NCI-H2196 (cell line): ENCODE data around the gene OR5C1.
"Not testable (repeated sequence)": the region's sequence is repeated elsewhere in the genome, so short reads cannot be mapped to it uniquely, and the experiment has no call there.

Experiments
- DNase-seq: peaks from one replicate; lab custom pipeline; 2025; ENCODE audit not compliant: unreplicated experiment; lab: John Stamatoyannopoulos, UW

Gene OR5C1

DNA sequence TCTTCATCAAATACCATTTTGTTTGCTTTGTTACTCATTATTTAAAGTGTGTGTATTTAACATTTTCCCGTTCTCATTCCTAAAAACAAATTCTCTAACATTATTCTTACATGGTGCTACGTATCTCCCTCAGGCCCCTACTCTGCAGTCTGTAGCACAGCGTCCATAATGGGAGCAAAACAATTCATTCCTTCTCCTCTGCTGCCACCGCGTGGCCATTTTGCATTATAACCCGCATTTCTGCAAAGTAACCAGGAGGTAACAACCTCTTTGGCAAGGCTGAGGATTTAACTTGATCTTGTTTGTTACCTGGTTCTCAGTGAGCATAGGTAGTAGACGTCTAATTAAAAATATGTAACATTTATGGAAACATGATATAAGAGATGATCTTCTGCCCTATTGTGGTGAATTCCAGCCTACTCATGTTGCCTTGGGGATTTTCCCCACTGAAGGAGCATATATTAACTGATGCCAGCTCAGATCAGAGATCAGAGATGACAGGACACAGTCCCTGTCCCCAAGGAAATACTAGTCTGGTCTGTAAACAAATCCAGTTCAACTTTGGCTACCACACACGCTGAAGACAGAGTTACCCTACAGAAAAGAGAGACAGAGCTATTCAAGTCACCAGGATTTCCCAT, 21.7 kb downstream of the OR5C1 start:
- DNase-seq = peak; percentile 85

DNA sequence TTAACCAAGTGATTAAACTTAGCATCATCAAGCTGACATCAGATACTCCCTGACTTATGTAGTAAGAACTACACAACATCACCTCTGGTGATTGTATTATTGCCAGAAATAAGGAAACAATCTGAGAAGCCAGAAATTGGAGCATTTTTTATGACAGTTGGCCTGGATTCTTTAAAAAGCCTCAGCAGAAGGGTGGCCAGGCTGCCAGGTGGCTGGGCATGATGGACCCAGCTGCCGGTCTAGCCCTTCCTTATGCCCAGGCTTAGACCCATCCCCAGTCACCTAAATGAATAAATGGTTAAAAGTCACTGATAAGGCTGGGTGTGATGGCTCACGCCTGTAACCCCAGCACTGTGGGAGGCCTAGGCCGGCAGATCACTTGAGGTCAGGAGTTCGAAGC, 24.0 kb downstream of the OR5C1 start:
- no peak for DNase-seq

DNA sequence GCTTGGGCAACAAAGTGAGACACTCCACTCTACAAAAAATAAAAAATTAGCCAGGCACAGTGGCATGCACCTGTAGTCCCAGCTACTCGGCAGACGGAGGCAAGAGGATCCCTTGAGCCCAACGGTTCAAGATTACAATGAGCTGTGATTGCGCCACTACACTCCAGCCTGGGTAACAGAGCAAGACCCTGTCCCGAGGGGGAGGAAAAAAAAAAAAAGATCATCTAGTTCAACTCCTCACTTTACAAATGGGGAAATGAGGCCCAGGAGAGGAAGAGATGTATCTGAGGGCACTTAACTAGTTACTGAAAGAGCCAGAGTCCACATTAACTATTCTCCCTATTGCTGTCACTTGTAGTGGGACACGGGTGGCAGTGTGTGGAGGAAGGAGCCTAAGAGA, 25.8 kb downstream of the OR5C1 start:
- no peak for DNase-seq

DNA sequence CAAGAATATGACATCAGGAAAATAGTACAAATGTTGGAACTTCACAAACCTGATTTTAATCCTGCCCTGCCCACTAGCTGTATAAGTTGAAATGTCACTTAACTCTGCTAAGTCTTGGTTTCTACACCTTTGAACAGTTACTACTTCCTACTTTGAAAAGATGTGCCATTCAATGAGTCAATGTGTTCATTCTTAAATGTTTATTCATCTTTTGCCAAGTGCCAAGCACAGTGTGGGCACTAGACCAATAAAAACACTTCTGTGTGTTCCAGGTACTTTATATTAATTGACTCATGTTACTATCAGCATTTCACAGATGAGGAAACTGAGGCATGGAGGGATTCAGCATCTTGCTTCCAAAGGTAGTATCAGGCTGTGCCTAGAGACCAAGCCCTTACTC, 26.8 kb downstream of the OR5C1 start:
- no peak for DNase-seq

DNA sequence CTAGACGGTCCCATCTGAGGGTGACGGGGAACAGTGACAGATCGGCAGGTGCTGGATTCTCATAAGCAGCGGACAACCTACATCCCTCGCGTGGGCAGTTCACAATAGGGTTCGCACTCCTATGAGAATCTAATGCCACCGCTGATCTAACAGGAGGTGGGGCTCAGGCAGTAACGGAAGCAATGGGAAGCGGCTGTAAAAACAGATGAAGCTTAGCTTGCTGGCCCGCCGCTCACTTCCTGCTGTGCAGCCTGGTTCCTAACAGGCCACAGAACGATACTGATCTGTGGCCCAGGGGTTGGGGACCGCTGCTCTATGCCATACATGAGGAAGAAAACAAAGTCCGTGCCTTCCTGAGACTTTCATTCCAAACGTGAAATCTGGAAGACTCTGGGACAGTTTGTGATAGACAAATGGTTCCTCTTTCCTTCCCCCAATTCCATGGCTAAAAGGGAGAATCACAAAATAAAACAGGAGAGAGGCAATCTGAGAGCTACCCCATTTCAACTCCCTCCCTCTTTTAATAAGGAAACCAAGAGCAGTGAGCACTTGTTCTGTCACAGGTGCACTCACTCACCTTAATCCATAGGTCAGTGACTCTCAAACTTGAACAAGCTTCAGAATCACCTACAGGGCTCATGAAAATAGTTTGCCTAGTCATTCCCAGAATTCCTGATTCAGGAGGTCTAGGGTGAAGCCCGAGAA, 27.6 kb downstream of the OR5C1 start:
- no peak for DNase-seq

DNA sequence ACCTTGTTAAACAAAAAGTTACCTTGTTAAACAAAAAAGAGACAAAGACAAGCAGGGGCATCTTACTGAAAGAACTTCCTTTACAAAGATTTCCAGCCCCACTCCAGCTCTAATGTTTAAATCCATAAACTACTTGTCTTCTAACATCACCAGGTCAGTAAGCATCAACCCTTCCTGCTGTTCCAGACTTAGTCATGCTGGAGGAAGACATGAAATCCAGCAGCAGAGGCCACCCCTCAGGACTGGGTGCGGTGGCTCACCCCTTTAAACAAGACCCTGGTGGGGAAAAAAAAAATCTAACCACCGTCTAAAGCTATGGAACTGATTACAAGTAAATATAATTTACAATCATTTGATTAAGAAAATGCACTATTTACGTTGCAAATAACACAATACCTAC, 30.6 kb downstream of the OR5C1 start:
- no peak for DNase-seq

DNA sequence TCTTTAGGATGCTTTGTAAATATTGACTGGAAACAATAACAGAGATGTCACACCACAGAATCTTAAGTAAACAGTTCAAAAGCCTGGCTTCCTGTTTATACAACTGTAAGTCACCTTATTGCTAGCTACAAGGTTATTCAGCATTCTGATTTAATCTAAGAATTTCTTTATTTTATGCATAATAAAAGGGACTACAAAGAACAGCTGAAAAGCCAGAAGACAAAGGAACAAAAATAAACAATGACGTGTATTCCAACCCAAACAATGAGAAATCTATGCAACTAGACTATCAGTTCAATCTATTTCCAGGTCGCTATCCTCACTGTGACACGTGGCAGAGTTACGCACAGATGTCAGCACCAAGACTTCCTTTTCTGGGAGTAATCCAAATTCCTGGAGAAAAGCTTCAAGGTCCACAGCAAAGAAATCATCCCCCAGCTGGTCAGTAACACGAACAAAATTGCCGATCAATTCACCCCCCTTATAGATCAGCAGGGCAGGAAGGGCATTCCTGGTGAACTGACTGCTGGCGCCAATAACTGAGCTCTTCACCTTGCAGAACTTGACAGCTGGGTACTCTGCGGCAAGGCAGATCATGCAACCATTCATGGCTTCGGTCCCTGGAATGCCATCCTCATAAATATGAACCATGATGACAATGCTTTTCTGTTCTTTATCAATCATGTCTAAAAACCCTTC, 31.2 kb downstream of the OR5C1 start:
- DNase-seq = no peak

DNA sequence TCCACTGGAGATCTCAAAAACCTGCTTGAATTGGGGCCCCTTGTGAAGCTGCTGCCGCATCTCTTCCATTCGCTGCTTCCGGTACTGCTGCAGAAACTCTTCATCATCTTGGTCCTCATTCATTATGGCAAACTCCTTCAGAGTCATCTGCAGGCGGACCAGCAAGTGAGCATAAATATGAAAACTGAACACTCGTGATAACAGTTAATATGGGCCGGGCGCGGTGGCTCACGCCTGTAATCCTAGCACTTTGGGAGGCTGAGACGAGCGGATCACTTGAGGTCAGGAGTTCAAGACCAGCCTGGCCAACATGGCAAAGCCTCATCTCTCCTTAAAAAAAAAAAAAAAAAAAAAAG, 31.7 kb downstream of the OR5C1 start:
- no peak for DNase-seq

DNA sequence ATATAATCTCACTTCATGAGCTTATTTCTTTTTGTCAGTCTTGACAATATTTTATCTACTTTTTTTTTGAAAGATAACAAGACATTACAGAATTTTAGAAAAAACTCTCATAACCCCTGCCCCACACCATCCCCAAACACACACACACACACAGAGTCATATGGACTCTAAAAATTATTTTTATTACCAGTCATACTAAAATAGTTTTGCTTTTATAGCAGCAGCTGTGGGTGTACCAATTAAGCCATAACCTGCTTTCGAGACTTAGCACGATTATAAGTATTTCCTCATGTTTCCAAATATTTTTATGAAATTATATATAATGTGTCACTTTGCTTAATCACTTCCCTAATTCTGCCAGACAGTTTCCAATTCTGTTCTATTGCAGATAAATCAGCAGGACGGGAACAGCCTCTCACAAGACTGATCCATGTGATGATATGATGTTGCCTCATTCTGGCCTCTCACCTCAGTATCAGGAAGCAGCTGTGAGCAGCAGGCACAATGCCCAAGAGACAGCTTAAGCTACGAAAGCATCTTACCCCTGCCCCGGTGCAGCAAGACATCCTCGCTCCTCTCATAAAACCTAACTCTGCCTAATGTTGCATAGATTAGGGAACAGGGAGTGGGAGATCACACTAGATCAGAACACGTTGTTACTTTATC, 32.7 kb downstream of the OR5C1 start:
- DNase-seq = no peak

DNA sequence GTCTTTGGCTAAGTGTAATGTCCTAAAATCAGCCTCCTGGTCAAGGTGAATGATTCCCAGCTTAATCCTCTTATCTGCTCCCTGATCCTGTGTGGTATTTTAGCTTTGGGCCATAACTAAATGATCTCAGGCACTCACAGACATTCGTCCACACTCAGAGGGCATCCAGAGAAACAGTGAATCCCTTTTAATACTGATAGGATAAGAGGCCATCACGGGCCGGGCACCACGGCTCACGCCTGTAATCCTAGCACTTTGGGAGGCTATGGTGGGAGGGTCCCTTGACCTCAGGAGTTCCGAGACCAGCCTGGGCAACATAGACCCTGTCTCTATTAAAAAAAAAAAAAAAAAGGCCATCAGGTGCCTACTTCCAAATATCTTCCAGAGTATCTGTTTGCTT, 33.3 kb downstream of the OR5C1 start:
- no peak for DNase-seq

DNA sequence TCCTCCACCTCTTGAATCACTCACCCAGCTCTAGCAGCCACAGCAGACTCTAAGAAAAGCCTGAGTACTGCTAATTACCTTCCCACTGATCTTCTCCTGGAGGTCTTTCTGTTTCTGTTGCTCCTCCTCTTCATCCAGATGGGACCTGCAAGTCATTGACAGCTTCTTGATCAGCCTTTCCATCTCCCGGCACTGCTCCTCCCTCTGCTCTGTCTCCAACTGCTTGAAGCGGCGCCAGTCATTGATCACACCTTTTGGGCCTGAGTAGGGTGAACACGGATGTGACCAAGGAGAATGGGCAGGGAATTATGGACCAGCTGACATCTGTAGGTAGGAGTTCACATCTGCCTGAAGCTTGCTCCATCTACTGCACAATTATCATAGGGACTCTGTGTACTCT, 34.2 kb downstream of the OR5C1 start:
- no peak for DNase-seq

DNA sequence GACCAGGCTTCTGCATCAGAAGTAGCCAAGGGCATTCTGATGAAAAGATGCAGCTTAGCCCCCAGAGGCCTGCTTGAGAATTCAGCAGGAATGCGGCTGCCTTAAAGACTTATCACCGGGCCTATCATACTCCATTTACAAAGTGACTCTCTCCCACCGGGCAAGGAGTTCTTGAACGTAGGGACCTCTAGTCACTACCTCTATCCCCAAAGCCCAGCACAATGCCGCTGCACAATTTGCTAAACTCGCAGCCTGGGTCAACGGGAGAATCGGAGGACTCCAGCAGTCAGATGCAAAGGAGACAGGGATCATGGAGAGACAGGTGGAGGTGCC, 39.0 kb downstream of the OR5C1 start:
- no peak for DNase-seq

DNA sequence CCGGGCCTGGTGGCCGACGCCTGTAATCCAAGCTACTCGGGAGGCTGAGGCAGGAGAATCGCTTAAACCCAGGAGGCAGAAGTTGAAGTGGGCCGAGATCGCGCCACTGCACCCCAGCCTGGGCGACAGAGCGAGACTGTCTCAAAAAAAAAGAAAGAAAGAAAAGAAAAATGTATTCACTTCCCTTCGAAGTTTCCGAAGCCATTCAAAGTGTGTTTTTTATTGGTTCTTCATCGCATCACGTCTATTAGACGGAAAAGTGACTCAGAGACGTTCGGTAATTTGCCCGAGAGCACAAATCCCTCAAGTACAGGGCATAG, 40.2 kb downstream of the OR5C1 start:
- not testable (repeated sequence) for DNase-seq

DNA sequence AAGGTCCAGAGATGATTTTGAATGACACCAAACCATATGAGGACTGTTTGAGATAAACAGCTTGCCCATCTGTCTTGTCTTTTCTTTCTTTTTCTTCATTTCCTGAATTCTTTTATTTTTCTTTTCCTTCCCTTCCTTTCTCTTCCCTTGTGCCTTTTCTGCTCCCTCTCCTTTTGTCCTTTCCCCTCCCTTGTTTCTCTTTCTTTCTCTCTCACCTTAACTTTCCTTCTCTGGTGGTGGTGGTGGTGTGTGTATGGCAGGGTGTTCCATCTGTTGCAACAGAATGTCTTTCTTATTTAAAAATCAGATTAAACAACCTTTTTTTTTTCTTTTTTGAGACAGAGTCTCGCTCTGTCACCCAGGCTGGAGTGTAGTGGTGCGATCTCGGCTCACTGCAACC, 43.5 kb downstream of the OR5C1 start:
- no peak for DNase-seq

DNA sequence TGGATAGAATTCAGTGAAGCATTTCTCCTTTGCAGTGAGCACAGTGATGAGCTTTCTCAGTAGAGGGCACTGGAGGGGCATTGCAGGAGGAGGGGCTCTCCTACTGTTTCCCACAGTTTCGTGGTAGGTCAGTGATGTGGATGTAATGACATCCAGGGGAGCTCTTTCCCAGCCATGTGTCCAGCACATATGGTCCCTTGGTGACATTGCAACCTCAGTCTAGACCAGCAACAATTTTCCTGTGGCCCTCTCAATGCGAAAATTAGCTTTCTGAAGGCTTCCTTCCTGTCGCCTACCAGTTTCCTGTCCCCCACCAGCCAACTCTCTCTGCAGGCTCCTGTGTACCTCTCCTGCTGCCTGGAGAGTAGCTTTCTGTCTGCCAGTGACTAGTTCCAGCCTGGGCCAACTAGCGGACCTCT, 46.6 kb downstream of the OR5C1 start:
- DNase-seq = no peak

DNA sequence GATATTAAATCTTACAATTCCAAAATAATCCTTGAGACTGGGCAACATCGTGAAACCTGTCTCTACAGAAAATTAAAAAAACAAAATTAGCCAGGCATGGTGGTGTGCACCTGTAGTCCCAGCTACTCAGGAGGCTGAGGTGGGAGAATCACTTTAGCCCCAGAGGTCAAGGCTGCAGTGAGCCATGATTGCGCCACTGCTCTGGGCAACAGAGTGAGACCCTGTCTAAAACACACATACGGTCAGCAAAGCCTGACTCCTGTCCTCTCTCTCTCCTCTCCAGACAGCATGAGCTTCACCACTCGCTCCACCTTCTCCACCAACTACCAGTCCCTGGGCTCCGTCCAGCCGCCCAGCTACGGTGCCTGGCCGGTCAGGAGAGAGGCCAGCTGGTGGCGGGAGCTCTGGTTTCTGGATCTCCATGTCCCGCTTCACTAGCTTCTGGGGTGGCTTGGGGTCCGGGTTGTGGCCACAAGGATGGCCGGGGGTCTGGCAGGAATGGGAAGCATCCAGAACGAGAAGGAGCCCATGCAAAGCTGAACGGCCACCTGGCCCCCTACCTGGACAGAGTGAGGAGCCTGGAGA, 48.6 kb downstream of the OR5C1 start:
- no peak for DNase-seq

DNA sequence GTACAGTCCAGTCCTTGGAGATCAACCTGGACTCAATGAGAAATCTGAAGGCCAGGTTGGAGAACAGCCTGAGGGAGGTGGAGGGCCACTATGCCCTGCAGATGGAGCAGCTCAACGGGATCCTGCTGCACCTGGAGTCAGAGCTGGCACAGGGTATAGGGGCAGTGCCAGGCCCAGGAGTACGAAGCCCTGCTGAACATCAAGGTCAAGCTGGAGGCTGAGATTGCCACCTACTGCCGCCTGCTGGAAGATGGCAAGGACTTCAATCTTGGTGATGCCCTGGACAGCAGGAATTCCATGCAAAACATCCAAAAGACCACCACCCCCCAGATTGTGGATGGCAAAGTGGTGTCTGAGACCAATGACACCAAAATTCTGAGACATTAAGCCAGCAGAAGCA, 49.7 kb downstream of the OR5C1 start:
- DNase-seq = not testable (repeated sequence)
